SK-N-SH treated with all-trans-retinoic acid at 6 μM for 48 hours (cell line): ENCODE results near the gene ZNF611.

Source experiments
- CSRNP3 ChIP-seq: fragments of 250-450 bp; sonication (Bioruptor Pico); IDR thresholded peaks from 2 replicates; pipeline ENCODE4 v1.5.1; 2021; ENCODE audit warnings: mild to moderate bottlenecking, moderate library complexity
- GLIS3 ChIP-seq: fragments of 250-450 bp; sonication (Bioruptor Pico); IDR thresholded peaks from 2 replicates; pipeline ENCODE4 v1.5.0; 2020; ENCODE audit warnings: mild to moderate bottlenecking, moderate library complexity
- PATZ1 ChIP-seq: fragments of 250-450 bp; sonication (Bioruptor Pico); IDR thresholded peaks from 2 replicates; pipeline ENCODE4 v1.8.0; 2020; ENCODE audit warnings: mild to moderate bottlenecking, moderate library complexity, borderline replicate concordance
- POU6F1 ChIP-seq: fragments of 250-450 bp; sonication (Bioruptor Pico); IDR thresholded peaks from 2 replicates; pipeline ENCODE4 v1.8.0; 2021; ENCODE audit warnings: low read depth, mild to moderate bottlenecking, moderate library complexity, borderline replicate concordance
- PPARA ChIP-seq: fragments of 250-450 bp; sonication (Bioruptor Pico); IDR thresholded peaks from 2 replicates; pipeline ENCODE4 v1.5.0; 2020; ENCODE audit warnings: mild to moderate bottlenecking, borderline replicate concordance
- RARB ChIP-seq: fragments of 250-450 bp; sonication (Bioruptor Pico); IDR thresholded peaks from 2 replicates; pipeline ENCODE4 v1.8.0; 2021; ENCODE audit warnings: mild to moderate bottlenecking, moderate library complexity
- SNAI2 ChIP-seq: fragments of 250-450 bp; sonication (Bioruptor Pico); IDR thresholded peaks from 2 replicates; pipeline ENCODE4 v1.5.0; 2020; ENCODE audit warnings: mild to moderate bottlenecking, moderate library complexity
- TOX ChIP-seq: fragments of 250-450 bp; sonication (Bioruptor Pico); IDR thresholded peaks from 2 replicates; pipeline ENCODE4 v1.8.0; 2021; ENCODE audit warnings: mild to moderate bottlenecking, moderate library complexity, borderline replicate concordance
- ZC3H10 ChIP-seq: fragments of 250-450 bp; sonication (Bioruptor Pico); IDR thresholded peaks from 2 replicates; pipeline ENCODE4 v1.5.1; 2021; ENCODE audit warnings: mild to moderate bottlenecking, moderate library complexity
- ZFP3 ChIP-seq: fragments of 250-450 bp; sonication (Bioruptor Pico); IDR thresholded peaks from 2 replicates; pipeline ENCODE4 v1.5.0; 2020; ENCODE audit warnings: mild to moderate bottlenecking, moderate library complexity

- TF ChIP-seq PATZ1 = no peak
- TF ChIP-seq CSRNP3 (CRISPR knock-in tag) = no peak
- TF ChIP-seq ZC3H10 (CRISPR knock-in tag) = no peak
- TF ChIP-seq POU6F1 (CRISPR knock-in tag) = no peak
- no peak for TF ChIP-seq PPARA (CRISPR knock-in tag)
- no peak for TF ChIP-seq GLIS3
- no peak for TF ChIP-seq RARB (CRISPR knock-in tag)
- TF ChIP-seq ZFP3 (CRISPR knock-in tag) = no peak
- TF ChIP-seq TOX (CRISPR knock-in tag) = no peak
- no peak for TF ChIP-seq SNAI2 (CRISPR knock-in tag)
These were observed 49.0 kb downstream of the ZNF611 start for GRCh38 chr19:52685811-52686210.
